Measurements from ENCODE around the gene GLCE.

DNA sequence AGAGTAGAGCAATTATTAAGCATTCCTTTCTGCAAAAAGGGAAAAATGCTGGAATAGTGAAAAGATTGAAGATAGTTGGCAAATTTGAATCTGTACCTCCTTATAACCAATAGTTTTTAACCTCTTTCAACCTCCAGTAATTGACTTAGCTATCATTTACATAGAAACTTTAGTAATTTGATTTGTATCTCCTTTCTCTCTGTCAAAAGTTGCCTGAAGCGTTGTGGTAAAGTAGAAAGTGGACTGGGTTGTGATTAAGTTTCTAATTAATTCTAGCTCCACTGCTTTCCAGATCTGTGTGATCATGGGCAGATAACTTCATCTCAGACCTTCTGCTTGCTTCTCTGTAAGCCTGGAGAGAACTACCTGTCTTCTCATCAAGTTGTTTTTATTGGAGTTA is 24.8 kb downstream of the GLCE start:
- TF ChIP-seq, protein P1, sequence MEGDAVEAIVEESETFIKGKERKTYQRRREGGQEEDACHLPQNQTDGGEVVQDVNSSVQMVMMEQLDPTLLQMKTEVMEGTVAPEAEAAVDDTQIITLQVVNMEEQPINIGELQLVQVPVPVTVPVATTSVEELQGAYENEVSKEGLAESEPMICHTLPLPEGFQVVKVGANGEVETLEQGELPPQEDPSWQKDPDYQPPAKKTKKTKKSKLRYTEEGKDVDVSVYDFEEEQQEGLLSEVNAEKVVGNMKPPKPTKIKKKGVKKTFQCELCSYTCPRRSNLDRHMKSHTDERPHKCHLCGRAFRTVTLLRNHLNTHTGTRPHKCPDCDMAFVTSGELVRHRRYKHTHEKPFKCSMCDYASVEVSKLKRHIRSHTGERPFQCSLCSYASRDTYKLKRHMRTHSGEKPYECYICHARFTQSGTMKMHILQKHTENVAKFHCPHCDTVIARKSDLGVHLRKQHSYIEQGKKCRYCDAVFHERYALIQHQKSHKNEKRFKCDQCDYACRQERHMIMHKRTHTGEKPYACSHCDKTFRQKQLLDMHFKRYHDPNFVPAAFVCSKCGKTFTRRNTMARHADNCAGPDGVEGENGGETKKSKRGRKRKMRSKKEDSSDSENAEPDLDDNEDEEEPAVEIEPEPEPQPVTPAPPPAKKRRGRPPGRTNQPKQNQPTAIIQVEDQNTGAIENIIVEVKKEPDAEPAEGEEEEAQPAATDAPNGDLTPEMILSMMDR (conservative IDR thresholded peaks at IDR 0.05 in 1 of 2, IDR thresholded peaks at IDR 0.05 in 1 of 2; ENCODE audit: low read depth in 1 of 2, low read length in 2 of 2): no peak
- TF ChIP-seq EZH2 (IDR thresholded peaks at IDR 0.05; ENCODE audit: low read length, missing control alignments): no peak

All from fibroblast of lung (primary cell).